ENCODE data around the gene ARMH3. TPM values are rescaled to one million over a fixed set of nuclear protein-coding genes. Genes with fewer than 3 reads are reported as not detected.
"Not testable (repeated sequence)": the region's sequence is repeated elsewhere in the genome, so short reads cannot be mapped to it uniquely, and the experiment has no call there.

ARMH3 gene
- total RNA-seq, 1 donor from 2014 or later = 6.6 TPM

DNA sequence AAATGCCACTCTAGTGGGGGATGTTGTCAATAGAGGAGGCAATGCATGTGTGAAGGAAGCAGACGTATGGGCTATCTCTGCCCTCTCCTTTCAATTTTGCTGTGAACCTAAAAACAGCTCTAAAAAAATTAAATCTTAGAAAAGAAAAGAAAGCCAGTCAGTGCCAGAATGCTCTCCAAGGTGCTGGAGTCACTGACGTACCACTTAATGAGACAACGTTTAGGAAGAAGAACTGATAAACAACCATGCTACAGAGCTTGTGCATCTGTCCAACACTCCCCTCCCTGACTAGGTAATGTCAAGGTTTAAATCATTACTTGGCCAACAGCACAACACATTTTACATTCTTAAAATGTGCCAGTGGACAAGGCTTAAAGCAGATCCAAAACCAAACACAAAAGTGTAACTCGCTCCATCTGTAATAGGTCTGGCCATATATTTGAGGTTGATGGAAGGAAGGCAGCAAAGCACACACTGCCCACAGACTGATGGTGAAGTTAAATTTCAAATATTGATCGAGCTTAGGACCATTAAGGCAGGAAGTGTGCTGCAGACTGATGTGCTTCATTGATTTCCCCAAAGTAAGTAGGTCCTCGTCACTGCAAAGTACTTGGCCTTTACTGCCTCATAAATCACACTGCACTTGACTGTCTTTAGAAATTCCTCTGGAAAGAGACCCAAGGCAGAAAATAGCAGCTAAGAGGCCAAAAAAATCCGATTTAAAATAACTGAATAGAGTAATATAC is 15.5 kb downstream of the ARMH3 start:
- TF ChIP-seq, protein P1, sequence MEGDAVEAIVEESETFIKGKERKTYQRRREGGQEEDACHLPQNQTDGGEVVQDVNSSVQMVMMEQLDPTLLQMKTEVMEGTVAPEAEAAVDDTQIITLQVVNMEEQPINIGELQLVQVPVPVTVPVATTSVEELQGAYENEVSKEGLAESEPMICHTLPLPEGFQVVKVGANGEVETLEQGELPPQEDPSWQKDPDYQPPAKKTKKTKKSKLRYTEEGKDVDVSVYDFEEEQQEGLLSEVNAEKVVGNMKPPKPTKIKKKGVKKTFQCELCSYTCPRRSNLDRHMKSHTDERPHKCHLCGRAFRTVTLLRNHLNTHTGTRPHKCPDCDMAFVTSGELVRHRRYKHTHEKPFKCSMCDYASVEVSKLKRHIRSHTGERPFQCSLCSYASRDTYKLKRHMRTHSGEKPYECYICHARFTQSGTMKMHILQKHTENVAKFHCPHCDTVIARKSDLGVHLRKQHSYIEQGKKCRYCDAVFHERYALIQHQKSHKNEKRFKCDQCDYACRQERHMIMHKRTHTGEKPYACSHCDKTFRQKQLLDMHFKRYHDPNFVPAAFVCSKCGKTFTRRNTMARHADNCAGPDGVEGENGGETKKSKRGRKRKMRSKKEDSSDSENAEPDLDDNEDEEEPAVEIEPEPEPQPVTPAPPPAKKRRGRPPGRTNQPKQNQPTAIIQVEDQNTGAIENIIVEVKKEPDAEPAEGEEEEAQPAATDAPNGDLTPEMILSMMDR (conservative IDR thresholded peaks at IDR 0.05; ENCODE audit: low read depth, low read length) = no peak
- H3K4me3 ChIP-seq (ENCODE audit: low read depth, low read length) = no peak overlapping the region

DNA sequence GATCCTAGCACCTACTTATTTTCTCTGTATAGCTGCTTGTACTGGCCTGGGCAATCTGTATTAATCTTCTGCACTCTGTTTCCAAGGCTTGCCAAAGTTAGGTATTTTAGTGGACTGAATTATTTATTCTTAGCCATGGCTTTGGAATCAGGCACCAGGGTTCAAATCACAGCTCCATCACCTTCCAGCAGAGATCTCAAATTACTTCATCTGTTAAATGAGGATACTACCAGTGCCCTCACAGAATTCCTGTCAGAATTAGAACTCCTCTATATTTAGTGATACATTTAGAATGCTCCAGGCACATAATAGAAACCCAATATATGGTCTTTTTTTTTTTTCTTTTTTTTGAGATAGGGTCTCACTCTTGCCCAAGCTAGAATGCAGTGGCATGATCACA is 17.6 kb downstream of the ARMH3 start:
- TF ChIP-seq, protein P1 (conservative IDR thresholded peaks at IDR 0.05; ENCODE audit: low read depth, low read length) = no peak
- no peak for DNase-seq (ENCODE audit: low read depth)
- H3K4me3 ChIP-seq (ENCODE audit: low read depth, low read length) = no peak overlapping the region

More for the DNA sequence above, 15.5 kb downstream of the ARMH3 start:
- no peak for DNase-seq (ENCODE audit: low read depth)

DNA sequence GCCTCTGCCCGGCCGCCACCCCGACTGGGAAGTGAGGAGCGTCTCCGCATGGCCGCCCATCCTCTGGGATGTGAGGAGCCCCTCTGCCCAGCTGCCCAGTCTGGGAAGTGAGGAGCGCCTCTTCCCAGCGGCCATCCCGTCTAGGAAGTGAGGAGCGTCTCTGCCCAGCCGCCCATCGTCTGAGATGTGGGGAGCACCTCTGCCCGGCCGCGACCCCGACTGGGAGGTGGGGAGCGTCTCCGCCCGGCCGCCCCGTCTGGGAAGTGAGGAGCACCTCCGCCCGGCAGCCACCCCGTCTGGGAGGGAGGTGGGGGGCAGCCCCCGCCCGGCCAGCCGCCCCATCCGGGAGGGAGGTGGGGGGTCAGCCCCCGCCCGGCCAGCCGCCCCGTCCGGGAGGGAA is 20.2 kb downstream of the ARMH3 start:
- not testable (repeated sequence) for H3K4me3 ChIP-seq (ENCODE audit: low read depth, low read length); DNase-seq (ENCODE audit: low read depth)

DNA sequence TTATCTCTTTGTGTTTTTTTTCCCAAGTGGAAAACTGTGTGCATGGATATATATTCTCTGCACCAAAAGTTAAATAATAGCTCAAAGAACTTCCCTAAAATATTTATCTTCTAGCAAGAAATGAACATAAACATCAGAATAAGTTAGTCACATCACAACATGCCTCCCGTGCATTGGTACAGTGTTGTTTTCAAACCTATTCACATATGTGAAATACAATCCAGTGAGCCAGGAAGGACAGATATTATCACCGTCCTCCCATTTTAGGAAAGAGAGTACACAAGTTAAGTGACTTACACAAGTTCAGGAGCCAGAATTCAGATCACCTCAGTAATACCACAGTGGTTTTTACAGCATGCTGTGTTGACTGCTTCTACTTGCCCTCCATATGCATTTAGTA is 22.2 kb downstream of the ARMH3 start:
- no peak overlapping the region for H3K4me3 ChIP-seq (ENCODE audit: low read depth, low read length)
- DNase-seq (ENCODE audit: low read depth) = no peak
- TF ChIP-seq, protein P1 (conservative IDR thresholded peaks at IDR 0.05; ENCODE audit: low read depth, low read length) = no peak

DNA sequence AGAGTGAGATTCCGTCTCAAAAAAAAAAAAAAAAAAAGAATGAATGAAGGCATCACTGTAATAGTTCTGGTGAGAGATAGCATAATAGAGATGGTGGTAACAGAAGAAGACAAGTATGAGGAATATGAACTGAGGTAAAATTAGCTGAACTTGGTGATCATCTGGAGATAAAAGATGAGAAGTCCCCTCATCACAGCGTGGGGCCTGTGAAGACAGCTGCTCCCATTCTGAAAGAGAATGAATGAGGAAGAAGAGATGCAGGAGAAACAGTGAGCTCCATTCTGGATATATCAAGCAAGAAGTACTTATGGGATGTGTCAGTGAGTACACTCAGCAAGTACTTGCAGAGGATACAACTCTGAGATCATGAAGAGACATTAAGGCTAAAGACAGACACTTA is 28.7 kb downstream of the ARMH3 start:
- no peak for DNase-seq (ENCODE audit: low read depth)
- H3K4me3 ChIP-seq (ENCODE audit: low read depth, low read length) = no peak overlapping the region
- TF ChIP-seq, protein P1 (conservative IDR thresholded peaks at IDR 0.05; ENCODE audit: low read depth, low read length) = no peak

DNA sequence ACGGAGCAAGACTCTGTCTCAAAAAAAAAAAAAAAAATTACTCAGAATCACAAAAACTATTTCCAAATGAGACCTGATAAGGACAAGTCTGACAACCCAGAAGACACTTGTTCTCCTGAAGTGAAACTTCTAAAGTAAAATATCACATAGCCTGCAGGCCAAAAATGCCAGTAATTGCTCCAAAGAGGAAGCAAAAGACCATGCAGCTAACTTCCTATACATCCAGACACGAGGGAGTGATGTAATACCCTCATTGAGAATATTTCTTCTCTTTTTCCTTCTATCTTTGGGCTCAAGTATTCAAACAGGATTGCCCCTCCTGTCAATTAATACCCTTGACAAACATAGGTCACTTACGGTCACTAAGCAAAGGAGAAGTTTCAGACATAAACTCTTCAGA is 31.2 kb downstream of the ARMH3 start:
- TF ChIP-seq, protein P1 (conservative IDR thresholded peaks at IDR 0.05; ENCODE audit: low read depth, low read length) = no peak
- no peak overlapping the region for H3K4me3 ChIP-seq (ENCODE audit: low read depth, low read length)
- no peak for DNase-seq (ENCODE audit: low read depth)

DNA sequence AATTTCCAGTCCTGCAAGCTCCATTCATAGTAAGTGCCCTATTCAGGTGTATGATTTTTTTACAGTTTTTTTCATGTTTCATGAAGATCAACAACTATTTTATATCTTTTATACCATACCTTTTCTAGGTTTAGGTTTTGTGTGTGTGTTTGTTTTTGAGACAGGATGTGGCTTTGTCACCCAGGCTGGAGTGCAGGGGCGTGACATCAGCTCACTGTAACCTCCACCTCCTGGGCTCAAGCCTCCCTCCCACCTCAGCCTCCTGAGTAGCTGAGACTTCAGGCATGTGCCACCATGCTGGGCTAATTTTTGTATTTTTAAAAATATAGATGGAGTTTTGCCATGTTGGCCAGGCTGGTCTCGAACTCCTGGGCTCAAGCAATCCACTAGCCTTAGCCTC is 35.0 kb downstream of the ARMH3 start:
- no peak overlapping the region for H3K4me3 ChIP-seq (ENCODE audit: low read depth, low read length)
- no peak for DNase-seq (ENCODE audit: low read depth)
- TF ChIP-seq, protein P1 (conservative IDR thresholded peaks at IDR 0.05; ENCODE audit: low read depth, low read length) = no peak

Data from epithelial cell of proximal tubule (primary cell).